ENCODE results near the gene SND1. TPM values are rescaled to one million over a fixed set of nuclear protein-coding genes. Genes with fewer than 3 reads are reported as not detected.

The SND1 gene
- total RNA-seq, 4 donors from 2014 or later = 55.5 to 305 (median 80.1) TPM

- no peaks in the 10 kb centered on the region for H3K4me1 ChIP-seq
- no peak for DNase-seq
- no peak overlapping the region for H3K27ac ChIP-seq
- H3K9me3 ChIP-seq = no peaks in the 10 kb centered on the region
- H3K4me3 ChIP-seq = no peak overlapping the region
- H3K27me3 ChIP-seq = no peaks in the 10 kb centered on the region
- TF ChIP-seq POLR2A (IDR thresholded peaks at IDR 0.05) (no peak), CTCF (IDR thresholded peaks at IDR 0.05) (no peak)
- H3K36me3 ChIP-seq = no peaks in the 10 kb centered on the region
Observed at GRCh38 chr7:128059143-128059988, 407.4 kb downstream of the SND1 start.

- TF ChIP-seq CTCF (IDR thresholded peaks at IDR 0.05) = no peak
- no peaks in the 10 kb centered on the region for H3K36me3 ChIP-seq
- H3K9me3 ChIP-seq = no peaks in the 10 kb centered on the region
Observed at GRCh38 chr7:128060018-128060417, 408.0 kb downstream of the SND1 start.

GRCh38 chr7:128063088-128063487 lies 411.1 kb downstream of the SND1 start:
- H3K4me3 ChIP-seq = no peak overlapping the region
- H3K9me3 ChIP-seq = no peaks in the 10 kb centered on the region
- TF ChIP-seq POLR2A (IDR thresholded peaks at IDR 0.05) (no peak), CTCF (IDR thresholded peaks at IDR 0.05) (no peak)
- DNase-seq = no peak
- no peaks in the 10 kb centered on the region for H3K36me3 ChIP-seq
- H3K27me3 ChIP-seq = no peaks in the 10 kb centered on the region
- no peak overlapping the region for H3K27ac ChIP-seq
- no peaks in the 10 kb centered on the region for H3K4me1 ChIP-seq

More at GRCh38 chr7:128060018-128060417, 408.0 kb downstream of the SND1 start:
- H3K4me1 ChIP-seq = no peaks in the 10 kb centered on the region
- DNase-seq = no peak
- no peak overlapping the region for H3K27ac ChIP-seq
- H3K27me3 ChIP-seq = no peaks in the 10 kb centered on the region
- H3K4me3 ChIP-seq = no peak overlapping the region

- DNase-seq = no peak
- no peak for TF ChIP-seq CTCF (IDR thresholded peaks at IDR 0.05)
- TF ChIP-seq POLR2A (IDR thresholded peaks at IDR 0.05) = no peak
Observed at GRCh38 chr7:128065872-128066271, 413.9 kb downstream of the SND1 start.

GRCh38 chr7:128066395-128066794 lies 414.4 kb downstream of the SND1 start:
- no peak for DNase-seq
- Histone ChIP-seq H3K9me3 (no peaks in the 10 kb centered on the region), H3K27ac (no peak overlapping the region), H3K4me3 (no peak overlapping the region), H3K36me3 (no peaks in the 10 kb centered on the region), H3K4me1 (no peaks in the 10 kb centered on the region), H3K27me3 (no peaks in the 10 kb centered on the region)
- no peak for TF ChIP-seq POLR2A (IDR thresholded peaks at IDR 0.05)
- no peak for TF ChIP-seq CTCF (IDR thresholded peaks at IDR 0.05)

More at GRCh38 chr7:128065872-128066271, 413.9 kb downstream of the SND1 start:
- H3K27me3 ChIP-seq = no peaks in the 10 kb centered on the region
- H3K9me3 ChIP-seq = no peaks in the 10 kb centered on the region
- no peak overlapping the region for H3K4me3 ChIP-seq
- H3K27ac ChIP-seq = no peak overlapping the region
- no peaks in the 10 kb centered on the region for H3K36me3 ChIP-seq
- no peaks in the 10 kb centered on the region for H3K4me1 ChIP-seq
